NCI-H2107 treated with DMSO at 0.1 percent for 48 hours (cell line): ENCODE data around the gene SPAG16.
"Not testable (repeated sequence)": the region's sequence is repeated elsewhere in the genome, so short reads cannot be mapped to it uniquely, and the experiment has no call there.

Experiments
- DNase-seq: peaks from one replicate; lab custom pipeline; 2025; ENCODE audit not compliant: unreplicated experiment; lab: John Stamatoyannopoulos, UW

The SPAG16 gene

GRCh38 chr2:213980883-213981282, 696.6 kb downstream of the SPAG16 start:
- no peak for DNase-seq

DNA sequence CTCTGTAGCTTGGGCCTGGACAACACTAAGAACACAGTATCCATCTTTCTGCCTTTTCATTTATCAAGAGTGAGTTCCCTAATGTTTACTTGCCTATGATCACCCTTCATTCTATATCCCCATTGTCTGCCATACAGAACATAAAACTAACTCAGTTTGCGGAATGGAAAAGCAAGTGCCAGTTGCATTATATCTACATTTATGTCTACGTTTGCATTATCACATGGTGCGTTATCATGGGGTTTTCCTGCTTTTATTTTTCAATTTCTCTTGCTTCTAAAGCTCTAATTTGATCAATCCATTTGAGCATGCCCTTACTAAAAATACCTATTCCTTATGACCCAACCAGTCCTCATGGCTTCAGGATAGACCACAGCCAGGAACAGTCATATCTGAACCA, 704.9 kb downstream of the SPAG16 start:
- DNase-seq = no peak

- DNase-seq = no peak
Measured at GRCh38 chr2:213991453-213992108, 707.3 kb downstream of the SPAG16 start.

DNA sequence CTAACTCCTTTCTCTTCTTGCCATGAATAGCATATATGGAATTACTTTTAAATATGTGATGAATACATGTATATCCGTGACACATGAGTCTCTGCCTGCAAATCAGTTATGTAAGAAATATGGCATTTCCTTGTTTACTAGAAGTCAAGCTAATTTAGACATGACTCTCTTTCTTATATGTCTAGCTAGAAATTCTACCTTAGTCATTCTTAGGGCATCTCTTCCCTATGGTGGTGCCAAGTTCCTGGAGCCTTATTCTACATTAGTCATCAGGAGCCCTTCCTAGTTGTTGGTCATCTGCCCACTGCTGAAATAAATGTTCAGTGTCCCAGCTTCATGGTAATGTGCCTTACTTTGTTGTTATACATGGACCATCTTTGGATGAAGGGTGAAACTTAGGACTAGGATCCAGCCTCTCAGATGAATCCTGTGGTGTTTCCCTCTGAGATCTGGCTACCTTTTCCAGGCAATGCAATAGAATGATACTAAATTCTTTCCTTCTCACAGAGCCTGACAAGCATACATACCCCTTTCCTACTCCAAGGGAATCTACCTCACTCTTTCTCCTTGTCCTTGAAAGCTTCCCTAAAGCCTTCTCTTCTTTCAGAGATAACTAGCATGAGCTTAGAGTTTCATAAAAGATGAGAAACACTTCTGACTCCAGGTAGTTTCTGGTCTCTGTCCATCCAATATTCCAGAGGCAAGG, 711.3 kb downstream of the SPAG16 start:
- DNase-seq = no peak

- not testable (repeated sequence) for DNase-seq
Measured at GRCh38 chr2:213998976-213999375, 714.7 kb downstream of the SPAG16 start.

- no peak for DNase-seq
Measured at GRCh38 chr2:214004463-214004862, 720.2 kb downstream of the SPAG16 start.

DNA sequence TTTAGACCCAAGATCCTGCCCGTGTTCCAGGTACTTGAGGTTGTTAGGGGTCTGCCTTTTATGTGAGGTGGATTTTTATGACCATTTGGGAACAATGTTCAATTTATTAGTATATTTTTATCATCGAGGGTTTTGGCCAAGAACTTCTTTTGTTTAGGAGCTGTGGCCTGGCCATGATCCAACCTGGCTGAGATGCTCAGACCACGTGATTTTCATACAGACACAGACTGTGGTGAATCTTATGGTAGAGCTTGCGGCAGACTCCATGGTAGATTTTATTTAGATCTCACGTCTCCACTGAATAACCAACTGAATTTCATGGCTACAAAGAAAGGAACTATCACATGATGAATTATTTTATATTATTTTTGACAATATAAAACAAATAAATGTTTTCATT, 721.1 kb downstream of the SPAG16 start:
- no peak for DNase-seq

- DNase-seq = no peak
Measured at GRCh38 chr2:214006601-214007000, 722.3 kb downstream of the SPAG16 start.

GRCh38 chr2:214011676-214012075, 727.4 kb downstream of the SPAG16 start:
- no peak for DNase-seq

GRCh38 chr2:214014551-214015220, 730.4 kb downstream of the SPAG16 start:
- DNase-seq = no peak

- DNase-seq = no peak
Measured at GRCh38 chr2:214019229-214019972, 735.1 kb downstream of the SPAG16 start.

- DNase-seq = no peak
Measured at GRCh38 chr2:214019973-214020345, 735.7 kb downstream of the SPAG16 start.

DNA sequence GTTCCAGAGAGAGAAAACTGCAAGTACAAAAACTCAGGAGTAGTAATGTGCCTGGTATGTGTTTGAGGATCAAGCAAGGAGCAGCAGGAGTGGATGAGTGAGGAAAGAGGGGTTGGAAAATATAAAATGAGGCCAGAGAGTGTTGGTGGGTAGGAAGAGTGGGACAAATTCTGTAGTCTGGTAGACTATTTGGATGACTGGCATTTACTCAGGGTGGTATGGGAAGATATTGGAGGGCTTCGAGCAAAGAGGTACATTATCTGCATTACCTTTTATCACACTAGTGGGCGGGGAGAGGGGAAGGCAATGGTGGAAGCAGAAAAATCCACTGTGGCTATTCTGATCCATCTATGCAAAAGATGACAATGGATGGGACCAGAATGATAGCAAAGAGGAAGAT, 744.9 kb downstream of the SPAG16 start:
- DNase-seq = no peak

DNA sequence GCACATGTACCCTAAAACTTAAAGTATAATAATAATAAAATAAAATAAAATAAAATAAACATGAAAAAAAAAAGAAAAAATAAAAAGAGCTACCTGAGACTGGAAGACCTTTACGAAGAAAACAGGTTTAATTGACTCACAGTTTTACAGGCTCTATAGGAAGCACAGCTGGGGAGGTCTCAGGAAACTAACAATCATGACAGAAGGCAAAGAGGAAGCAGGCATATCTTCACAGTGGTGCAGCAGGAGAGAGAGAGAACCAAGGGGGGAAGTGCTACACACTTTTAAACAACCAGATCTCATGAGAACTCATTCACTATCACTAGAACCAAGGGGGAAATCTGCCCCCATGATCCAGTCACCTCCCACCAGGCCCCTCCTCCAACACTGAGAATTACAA, 747.3 kb downstream of the SPAG16 start:
- no peak for DNase-seq

DNA sequence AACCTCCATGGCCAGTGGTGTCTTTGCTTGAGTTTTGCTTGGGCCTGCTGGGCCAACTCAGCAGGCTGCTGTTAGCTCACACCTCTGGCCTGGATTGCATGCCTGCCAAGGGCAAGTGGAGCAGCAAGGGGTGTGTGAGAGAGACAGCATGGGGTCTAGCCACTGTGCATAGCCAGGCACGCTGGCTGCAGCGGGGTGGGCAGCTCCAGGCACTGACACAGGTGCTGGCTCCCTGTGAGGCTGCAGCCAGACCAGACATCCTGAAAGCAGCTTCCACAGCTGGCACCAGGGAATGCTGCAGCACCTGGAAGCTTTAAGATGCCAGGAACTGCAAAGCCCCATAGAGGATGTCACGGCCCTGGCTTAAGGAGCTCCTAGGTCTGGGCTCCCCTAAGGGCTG, 750.2 kb downstream of the SPAG16 start:
- no peak for DNase-seq

GRCh38 chr2:214035091-214035852, 751.0 kb downstream of the SPAG16 start:
- no peak for DNase-seq

DNA sequence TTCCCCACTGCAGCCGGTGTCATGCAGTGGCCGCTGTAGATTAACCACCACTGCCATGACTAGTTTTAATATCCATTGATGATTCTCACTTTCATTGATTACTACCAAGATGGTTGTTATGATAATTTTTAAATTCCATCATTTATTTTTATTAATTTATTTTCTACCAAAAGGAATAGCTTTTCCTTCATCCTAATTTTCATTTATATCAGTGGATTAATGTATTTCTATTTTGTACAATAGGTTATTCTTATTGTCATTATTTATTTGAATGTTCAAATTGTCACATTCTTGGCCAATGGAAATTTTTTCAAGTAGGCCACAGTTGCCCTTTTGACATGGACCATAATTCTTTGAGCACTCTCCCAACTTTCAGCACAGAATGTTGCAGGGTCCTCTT, 751.7 kb downstream of the SPAG16 start:
- DNase-seq = no peak

DNA sequence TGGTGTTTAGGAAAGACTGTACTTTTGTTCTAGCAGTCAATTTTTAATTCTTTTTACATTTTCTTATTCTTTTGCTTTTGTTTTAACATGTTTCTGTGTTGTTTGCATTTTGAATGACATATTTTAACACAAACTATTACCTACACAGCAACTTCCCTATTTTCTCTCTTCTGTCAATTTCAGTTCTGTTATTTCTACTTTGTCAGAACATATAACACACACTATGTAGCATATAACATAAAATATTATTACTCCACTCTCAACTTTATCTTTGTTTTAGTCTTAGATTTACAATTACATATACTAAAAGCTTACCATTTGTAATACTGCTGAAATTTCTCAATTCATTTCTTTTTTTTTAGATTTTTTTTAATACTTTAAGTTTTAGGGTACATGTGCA, 753.9 kb downstream of the SPAG16 start:
- DNase-seq = no peak

GRCh38 chr2:214050731-214051130, 766.5 kb downstream of the SPAG16 start:
- DNase-seq = no peak

DNA sequence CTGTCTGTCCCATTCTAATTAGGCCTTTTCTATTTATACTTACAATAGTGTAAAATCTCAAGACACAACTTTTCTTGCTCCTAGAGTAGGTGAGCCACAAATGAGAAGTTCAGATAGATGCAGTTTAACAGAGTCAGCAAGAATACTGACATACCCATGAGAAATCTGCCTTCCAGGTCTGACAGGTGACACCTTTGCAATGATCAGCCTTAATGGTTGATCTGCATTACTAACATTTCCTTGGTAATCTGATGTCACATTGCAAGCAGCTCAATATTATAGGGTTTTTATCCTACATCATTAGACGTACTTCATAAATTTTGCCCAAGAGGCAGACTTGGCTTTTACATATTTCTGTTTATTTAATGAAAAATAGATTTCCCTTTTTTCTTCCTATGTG, 767.3 kb downstream of the SPAG16 start:
- no peak for DNase-seq

DNA sequence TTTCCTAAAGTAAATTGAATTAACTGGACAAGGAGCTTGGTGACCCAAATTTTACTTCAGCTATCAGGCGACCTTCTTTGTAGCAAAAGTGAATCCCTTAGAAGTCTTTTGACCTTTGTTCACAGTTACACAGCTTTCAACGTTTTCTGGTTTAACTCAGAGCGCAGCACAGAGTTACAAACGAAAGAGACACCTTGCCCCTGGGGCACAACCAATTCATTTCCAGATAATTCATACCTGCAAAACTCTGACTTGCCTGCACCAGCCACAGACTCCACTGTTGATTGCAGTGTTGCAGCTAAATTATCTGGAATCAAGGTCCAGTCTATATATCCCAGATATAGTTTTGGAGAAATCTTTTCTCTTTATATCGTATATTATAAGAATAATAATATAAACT, 768.0 kb downstream of the SPAG16 start:
- DNase-seq = no peak
